MM.1S (cell line): ENCODE data around the gene TBC1D16.

Source experiments
- DNase-seq: peaks from one replicate; pipeline ENCODE4 v3.0.0-alpha.2; 2015
- H2AFZ ChIP-seq: fragments of 300-600 bp; sonication (generic); 2 replicates; pipeline ENCODE4 v1.6.0; 2016; ENCODE audit warnings: antibody characterized with exemption, low read length
- H3F3A ChIP-seq: fragments of 300-600 bp; sonication (generic); 2 replicates; pipeline ENCODE4 v1.6.1; 2016; ENCODE audit warnings: mild to moderate bottlenecking, antibody characterized with exemption, low read length, moderate library complexity, mixed read lengths; ENCODE audit not compliant: insufficient read depth
- H3K27ac ChIP-seq: fragments of 300-600 bp; sonication (generic); 2 replicates; pipeline ENCODE4 v1.5.1; 2016; ENCODE audit warnings: mild to moderate bottlenecking, low read length
- H3K27me3 ChIP-seq: fragments of 300-600 bp; sonication (generic); replicated peaks from 2 replicates; pipeline ENCODE4 v1.6.0; 2016; ENCODE audit warnings: low read length; ENCODE audit not compliant: insufficient read depth
- H3K36me3 ChIP-seq: fragments of 300-600 bp; sonication (generic); replicated peaks from 2 replicates; pipeline ENCODE4 v1.6.1; 2016; ENCODE audit warnings: mild to moderate bottlenecking, low read length, mixed read lengths; ENCODE audit not compliant: insufficient read depth
- H3K4me1 ChIP-seq: fragments of 300-600 bp; sonication (generic); 2 replicates; pipeline ENCODE4 v1.6.1; 2016; ENCODE audit warnings: low read length, mixed read lengths
- H3K4me2 ChIP-seq: fragments of 300-600 bp; sonication (generic); 2 replicates; pipeline ENCODE4 v1.6.0; 2016; ENCODE audit warnings: low read depth, low read length
- H3K4me3 ChIP-seq: fragments of 300-600 bp; sonication (generic); 2 replicates; pipeline ENCODE4 v1.5.1; 2016; ENCODE audit warnings: low read length, mixed read lengths
- H3K79me2 ChIP-seq: fragments of 300-600 bp; sonication (generic); 2 replicates; pipeline ENCODE4 v1.6.1; 2016; ENCODE audit warnings: mixed run types, low read length, mixed read lengths
- H3K9ac ChIP-seq: fragments of 300-600 bp; sonication (generic); 2 replicates; pipeline ENCODE4 v1.6.1; 2016; ENCODE audit warnings: low read length, mixed read lengths
- H3K9me2 ChIP-seq: fragments of 300-600 bp; sonication (generic); replicated peaks from 2 replicates; pipeline ENCODE4 v1.6.1; 2016; ENCODE audit warnings: mild to moderate bottlenecking, low read length, mixed read lengths; ENCODE audit not compliant: insufficient read depth
- H3K9me3 ChIP-seq: fragments of 300-600 bp; sonication (generic); replicated peaks from 2 replicates; pipeline ENCODE4 v1.6.1; 2016; ENCODE audit warnings: mild to moderate bottlenecking, low read length, mixed read lengths; ENCODE audit not compliant: insufficient read depth
- H4K20me1 ChIP-seq: fragments of 300-600 bp; sonication (generic); 2 replicates; pipeline ENCODE4 v1.6.1; 2016; ENCODE audit warnings: mild to moderate bottlenecking, low read length, moderate library complexity, mixed read lengths; ENCODE audit not compliant: insufficient read depth
- EZH2 ChIP-seq: fragments of 300-600 bp; sonication (generic); optimal IDR thresholded peaks from 2 replicates; pipeline ENCODE3; 2017; ENCODE audit warnings: low read depth, mild to moderate bottlenecking, antibody characterized with exemption, low read length, mixed read lengths
- EZH2phosphoT487 ChIP-seq: fragments of 300-600 bp; sonication (generic); IDR thresholded peaks from 2 replicates; pipeline ENCODE4 v1.6.1; 2018; ENCODE audit warnings: antibody characterized with exemption, low read length
- TF ChIP-seq, protein P1 (sequence below): fragments of 300-600 bp; sonication (generic); IDR thresholded peaks from 2 replicates; pipeline ENCODE4 v1.5.1; 2016; ENCODE audit warnings: antibody characterized with exemption, low read length, mixed read lengths

TBC1D16 gene

DNA sequence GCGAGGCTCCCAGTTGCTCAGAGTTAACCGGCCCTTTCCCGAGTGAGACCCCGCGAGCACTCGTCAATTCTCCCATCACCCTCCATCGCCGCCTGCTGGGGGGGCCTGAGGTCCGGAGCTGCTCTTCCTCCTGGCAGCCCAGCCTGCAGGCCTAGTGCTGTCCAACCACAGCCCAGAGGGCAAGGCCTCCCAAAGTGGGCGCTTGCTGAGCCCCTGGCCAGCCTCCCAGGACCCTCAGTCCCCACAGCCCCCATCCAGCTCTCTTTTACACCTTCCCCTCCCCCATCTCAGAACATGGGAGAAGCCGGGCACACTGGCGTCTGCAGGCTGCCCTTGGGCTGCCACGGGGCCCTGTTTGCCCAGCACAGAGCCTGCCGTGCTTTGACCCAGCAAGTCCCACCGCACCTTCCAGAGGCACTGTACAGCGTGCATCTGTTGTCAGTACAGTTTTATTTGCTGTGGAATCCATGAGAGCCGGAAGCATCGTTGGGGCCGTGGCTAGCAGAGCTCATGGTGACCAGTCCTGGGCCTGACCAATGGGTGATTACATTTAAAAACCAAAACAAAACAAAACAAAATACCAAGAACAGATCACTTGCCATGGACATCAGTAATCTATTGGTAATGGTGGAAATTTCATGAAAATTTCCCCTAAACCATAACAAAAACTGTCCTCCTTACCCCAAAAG is 100.3 kb downstream of the TBC1D16 start:
- Histone ChIP-seq H3K9me2 (no peaks in the 10 kb centered on the region), H3K4me3 (no peak overlapping the region), H3F3A (no peaks in the 10 kb centered on the region), H3K4me2 (no peak overlapping the region), H4K20me1 (no peaks in the 10 kb centered on the region), H3K27me3 (peaks cover 100% of the 10 kb centered on the region), H3K27ac (no peak overlapping the region), H3K4me1 (no peaks in the 10 kb centered on the region), H3K79me2 (no peaks in the 10 kb centered on the region), H2AFZ (no peak overlapping the region), H3K9ac (no peak overlapping the region), H3K9me3 (no peaks in the 10 kb centered on the region), H3K36me3 (no peaks in the 10 kb centered on the region)
- TF ChIP-seq, protein P1, sequence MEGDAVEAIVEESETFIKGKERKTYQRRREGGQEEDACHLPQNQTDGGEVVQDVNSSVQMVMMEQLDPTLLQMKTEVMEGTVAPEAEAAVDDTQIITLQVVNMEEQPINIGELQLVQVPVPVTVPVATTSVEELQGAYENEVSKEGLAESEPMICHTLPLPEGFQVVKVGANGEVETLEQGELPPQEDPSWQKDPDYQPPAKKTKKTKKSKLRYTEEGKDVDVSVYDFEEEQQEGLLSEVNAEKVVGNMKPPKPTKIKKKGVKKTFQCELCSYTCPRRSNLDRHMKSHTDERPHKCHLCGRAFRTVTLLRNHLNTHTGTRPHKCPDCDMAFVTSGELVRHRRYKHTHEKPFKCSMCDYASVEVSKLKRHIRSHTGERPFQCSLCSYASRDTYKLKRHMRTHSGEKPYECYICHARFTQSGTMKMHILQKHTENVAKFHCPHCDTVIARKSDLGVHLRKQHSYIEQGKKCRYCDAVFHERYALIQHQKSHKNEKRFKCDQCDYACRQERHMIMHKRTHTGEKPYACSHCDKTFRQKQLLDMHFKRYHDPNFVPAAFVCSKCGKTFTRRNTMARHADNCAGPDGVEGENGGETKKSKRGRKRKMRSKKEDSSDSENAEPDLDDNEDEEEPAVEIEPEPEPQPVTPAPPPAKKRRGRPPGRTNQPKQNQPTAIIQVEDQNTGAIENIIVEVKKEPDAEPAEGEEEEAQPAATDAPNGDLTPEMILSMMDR, result no peak
- TF ChIP-seq EZH2, result no peak
- TF ChIP-seq EZH2phosphoT487, result no peak
- no peak for DNase-seq

DNA sequence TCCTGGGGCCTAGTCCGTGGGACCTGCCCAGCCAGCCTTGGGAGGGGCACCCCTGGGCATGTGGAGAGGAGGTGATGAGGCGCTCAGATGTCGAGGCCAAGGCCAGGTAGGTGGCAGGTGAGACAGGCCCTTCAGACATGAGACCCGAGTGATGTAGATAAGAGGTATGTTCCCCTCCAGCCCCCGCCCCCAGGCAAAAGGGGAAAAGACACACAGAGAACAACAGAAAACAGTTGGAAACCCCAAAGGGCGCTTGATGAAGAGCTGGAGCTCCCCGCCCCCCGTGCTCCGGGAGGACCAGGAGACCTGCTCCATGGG is 101.1 kb downstream of the TBC1D16 start:
- TF ChIP-seq, protein P1, result no peak
- TF ChIP-seq EZH2phosphoT487 (no peak), EZH2 (no peak)
- Histone ChIP-seq H3K36me3 (no peaks in the 10 kb centered on the region), H3F3A (no peaks in the 10 kb centered on the region), H3K79me2 (no peaks in the 10 kb centered on the region), H3K27ac (no peak overlapping the region), H2AFZ (no peak overlapping the region), H3K4me1 (no peaks in the 10 kb centered on the region), H3K4me3 (no peak overlapping the region), H3K4me2 (no peak overlapping the region), H3K9me2 (no peaks in the 10 kb centered on the region), H3K27me3 (peaks cover 98% of the 10 kb centered on the region), H3K9me3 (no peaks in the 10 kb centered on the region), H4K20me1 (no peaks in the 10 kb centered on the region), H3K9ac (no peak overlapping the region)
- DNase-seq, result no peak

DNA sequence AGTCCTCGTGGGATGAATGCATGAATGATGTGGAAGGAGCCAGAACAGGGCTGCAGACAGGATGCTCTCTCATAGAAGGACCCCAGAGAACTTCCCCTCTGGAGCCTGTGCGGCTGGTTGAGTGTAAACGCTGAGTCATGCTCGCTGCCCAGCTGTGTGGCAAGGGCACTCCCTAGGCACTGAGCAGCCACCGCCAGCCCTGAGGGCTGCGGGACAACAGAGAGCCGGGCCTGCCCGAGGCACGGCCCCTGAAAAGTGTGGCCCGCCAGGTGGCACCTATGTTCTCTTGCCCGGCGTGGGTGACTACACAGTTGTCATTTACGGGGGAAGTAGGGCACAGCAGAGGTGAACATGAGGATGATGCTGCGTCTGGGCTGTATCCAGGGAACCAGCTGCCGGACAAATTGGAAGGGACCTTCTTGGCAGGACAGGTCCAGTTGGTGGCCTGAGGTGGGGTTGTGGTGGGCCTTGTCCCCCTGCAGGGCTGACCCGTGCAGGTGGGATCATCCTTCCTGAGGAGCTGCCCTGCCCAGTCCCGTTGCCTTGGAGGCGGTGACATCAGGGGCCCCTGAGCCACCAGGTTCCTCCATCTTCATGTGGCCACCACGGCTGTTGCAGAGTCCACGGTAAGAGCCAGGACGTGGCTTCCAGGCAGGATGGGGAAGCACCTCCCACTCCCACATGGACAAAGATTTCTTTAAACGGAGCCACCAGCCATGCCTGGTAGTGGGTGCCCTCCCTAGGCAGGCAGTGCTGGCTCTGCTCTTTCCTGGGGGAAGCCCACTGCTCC is 101.6 kb downstream of the TBC1D16 start:
- H3K9me3 ChIP-seq, result no peaks in the 10 kb centered on the region
- H3K9ac ChIP-seq, result no peak overlapping the region

More for the DNA sequence above, 101.6 kb downstream of the TBC1D16 start:
- Histone ChIP-seq H3K27ac (no peak overlapping the region), H3K79me2 (no peaks in the 10 kb centered on the region), H3K4me2 (no peak overlapping the region), H3K36me3 (no peaks in the 10 kb centered on the region), H3K4me3 (no peak overlapping the region), H3K4me1 (no peaks in the 10 kb centered on the region), H3K9me2 (no peaks in the 10 kb centered on the region), H3K27me3 (peaks cover 98% of the 10 kb centered on the region), H3F3A (no peaks in the 10 kb centered on the region), H4K20me1 (no peaks in the 10 kb centered on the region), H2AFZ (no peak overlapping the region)
- TF ChIP-seq EZH2phosphoT487 (no peak), EZH2 (no peak)
- TF ChIP-seq, protein P1, result no peak
- no peak for DNase-seq
